ENCODE measurements around the gene RRAGC.

DNA sequence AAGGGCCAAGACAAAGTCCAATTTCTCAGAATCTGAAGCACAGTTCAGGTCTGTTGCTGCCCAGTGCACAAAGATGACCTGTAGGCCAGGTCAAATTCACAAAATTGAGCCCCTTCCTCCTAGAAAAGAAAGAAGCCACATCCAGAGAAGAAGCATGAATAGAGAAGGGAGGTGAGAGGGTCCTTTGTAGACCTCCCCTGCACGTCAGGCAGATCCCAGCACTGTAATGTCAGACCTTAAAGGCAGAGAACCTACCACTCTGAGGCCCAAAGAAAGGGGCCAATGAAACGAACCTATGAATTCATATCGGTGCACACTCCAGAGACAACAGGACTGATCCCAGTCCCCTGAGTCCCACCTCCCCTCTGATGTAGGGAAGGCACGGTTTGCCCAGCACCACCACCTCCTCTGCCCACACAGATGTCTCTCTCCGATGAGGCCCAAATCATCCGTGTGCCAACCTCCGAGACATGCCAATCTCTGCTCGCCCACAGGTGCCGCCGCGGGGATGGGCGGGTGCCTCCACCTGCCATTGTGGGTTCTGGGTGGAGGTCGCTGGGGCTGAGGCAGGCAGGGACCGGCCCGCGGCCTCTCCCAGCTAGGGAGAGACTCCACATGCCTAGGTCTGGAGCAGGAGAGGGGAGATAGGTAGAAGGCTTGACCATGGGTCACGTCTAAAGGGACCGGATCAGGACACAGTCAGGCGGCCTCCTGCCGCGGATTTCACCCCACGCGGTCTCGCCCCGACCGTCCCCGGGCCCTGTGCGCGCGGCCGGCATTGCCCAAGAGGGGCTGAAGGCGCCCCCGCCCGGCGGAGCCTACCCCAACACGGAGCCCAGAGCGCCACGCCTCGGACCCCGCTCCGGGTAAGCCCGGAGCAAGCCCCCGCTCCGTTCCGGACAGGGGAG, 42.1 kb downstream of the RRAGC start:
- TF ChIP-seq, protein P1, sequence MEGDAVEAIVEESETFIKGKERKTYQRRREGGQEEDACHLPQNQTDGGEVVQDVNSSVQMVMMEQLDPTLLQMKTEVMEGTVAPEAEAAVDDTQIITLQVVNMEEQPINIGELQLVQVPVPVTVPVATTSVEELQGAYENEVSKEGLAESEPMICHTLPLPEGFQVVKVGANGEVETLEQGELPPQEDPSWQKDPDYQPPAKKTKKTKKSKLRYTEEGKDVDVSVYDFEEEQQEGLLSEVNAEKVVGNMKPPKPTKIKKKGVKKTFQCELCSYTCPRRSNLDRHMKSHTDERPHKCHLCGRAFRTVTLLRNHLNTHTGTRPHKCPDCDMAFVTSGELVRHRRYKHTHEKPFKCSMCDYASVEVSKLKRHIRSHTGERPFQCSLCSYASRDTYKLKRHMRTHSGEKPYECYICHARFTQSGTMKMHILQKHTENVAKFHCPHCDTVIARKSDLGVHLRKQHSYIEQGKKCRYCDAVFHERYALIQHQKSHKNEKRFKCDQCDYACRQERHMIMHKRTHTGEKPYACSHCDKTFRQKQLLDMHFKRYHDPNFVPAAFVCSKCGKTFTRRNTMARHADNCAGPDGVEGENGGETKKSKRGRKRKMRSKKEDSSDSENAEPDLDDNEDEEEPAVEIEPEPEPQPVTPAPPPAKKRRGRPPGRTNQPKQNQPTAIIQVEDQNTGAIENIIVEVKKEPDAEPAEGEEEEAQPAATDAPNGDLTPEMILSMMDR (conservative IDR thresholded peaks at IDR 0.05 in 1 of 2, IDR thresholded peaks at IDR 0.05 in 1 of 2; ENCODE audit: low read depth in 1 of 2, low read length in 2 of 2) = no peak
- TF ChIP-seq EZH2 (IDR thresholded peaks at IDR 0.05; ENCODE audit: low read length, missing control alignments) = no peak
